Effector memory CD4-positive, alpha-beta T cell (primary cell): ENCODE results near the gene CTTN.

Source experiments
- DNase-seq, 3 donors: peaks; one replicate each; pipeline ENCODE4 v3.0.0-alpha.2; 2020
- H3K27ac ChIP-seq: 2 replicates; pipeline ENCODE4 v1.7.0; 2013; ENCODE audit warnings: mild to moderate bottlenecking, low read length, moderate library complexity; ENCODE audit not compliant: insufficient read depth, poor library complexity, severe bottlenecking
- H3K27me3 ChIP-seq: replicated peaks from 2 replicates; pipeline ENCODE4 v1.7.0; 2013; ENCODE audit warnings: mild to moderate bottlenecking, low read length; ENCODE audit not compliant: insufficient read depth, control insufficient read depth, poor library complexity, severe bottlenecking
- H3K36me3 ChIP-seq: 2 replicates; pipeline ENCODE4 v1.7.0; 2013; ENCODE audit warnings: mild to moderate bottlenecking, low read length, moderate library complexity; ENCODE audit not compliant: control insufficient read depth, insufficient read depth
- H3K4me1 ChIP-seq: 2 replicates; pipeline ENCODE4 v1.7.0; 2013; ENCODE audit warnings: low read length, mild to moderate bottlenecking; ENCODE audit not compliant: control insufficient read depth, insufficient read depth, poor library complexity, severe bottlenecking
- H3K4me3 ChIP-seq: 2 replicates; pipeline ENCODE4 v1.7.0; 2013; ENCODE audit warnings: low read length, low read depth, mild to moderate bottlenecking; ENCODE audit not compliant: insufficient read depth, poor library complexity, severe bottlenecking
- H3K9me3 ChIP-seq: 2 replicates; pipeline ENCODE4 v1.7.0; 2013; ENCODE audit warnings: mild to moderate bottlenecking, low read length, moderate library complexity; ENCODE audit not compliant: control insufficient read depth
- total RNA-seq, 3 donors: gene quantifications; one replicate each; lab custom pipeline; 2026; lab: John Stamatoyannopoulos, UW

The CTTN gene
- 0 to 0.52 (median 0.17) reads per million in 3 donors for total RNA-seq

DNA sequence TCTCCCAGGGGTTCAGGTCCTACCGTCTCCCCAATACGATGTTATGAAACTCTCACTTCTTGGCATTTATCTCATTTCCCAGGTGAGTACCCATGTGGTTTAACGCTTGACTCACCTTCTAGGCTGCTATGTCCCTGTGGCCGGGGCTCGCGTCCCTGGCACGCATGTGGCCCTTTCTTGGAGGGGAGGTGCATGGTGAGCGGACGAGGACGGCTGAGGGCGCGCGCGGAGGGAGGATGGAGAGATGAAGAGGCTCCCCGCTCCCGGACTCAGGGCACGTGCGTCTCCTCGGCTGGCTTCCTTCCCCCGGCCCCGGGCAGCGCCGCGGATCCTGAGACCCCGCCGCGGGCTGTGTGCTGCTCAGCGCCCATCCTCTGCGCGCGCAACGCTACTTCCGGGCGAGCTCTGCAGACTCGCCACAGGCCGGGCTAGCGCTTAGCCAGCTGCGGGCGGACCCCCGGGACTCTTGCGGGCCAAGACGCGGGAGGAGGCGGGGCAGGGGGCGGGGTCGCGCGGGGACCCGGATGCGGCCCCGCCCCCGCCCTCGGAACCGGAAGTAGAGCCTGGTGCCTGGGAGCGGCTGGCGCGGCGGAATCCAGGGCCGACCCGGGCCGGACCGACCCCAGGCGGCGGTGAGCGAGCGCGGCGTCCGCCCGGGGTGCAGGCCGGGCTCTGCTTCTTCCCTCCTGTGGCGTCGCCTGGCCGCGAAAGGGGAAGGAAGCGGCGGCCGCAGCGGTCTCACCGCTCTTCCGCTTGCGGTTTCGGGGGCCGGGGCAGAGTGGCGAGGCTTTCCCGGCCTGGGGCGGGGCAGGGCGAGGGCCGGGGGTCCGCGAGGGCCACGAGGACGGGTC, at the start of gene CTTN:
TSS of gene CTTN (plus strand) at position 547 of the 851 bp plus-strand sequence. CDS start 8,769 bp downstream, outside the sequence.
- no peak within 1 kb of the TSS for H3K27ac ChIP-seq
- peak within 1 kb of the TSS; percentile 64 for H3K4me3 ChIP-seq
- peaks cover 16% of the 10 kb centered on the region for H3K4me1 ChIP-seq
- no peaks in the 10 kb centered on the region for H3K9me3 ChIP-seq
- H3K36me3 ChIP-seq = no peaks in the 10 kb centered on the region
- DNase-seq = peak; percentile 22 to 41 (median 27)
- no peaks in the 10 kb centered on the region for H3K27me3 ChIP-seq

DNA sequence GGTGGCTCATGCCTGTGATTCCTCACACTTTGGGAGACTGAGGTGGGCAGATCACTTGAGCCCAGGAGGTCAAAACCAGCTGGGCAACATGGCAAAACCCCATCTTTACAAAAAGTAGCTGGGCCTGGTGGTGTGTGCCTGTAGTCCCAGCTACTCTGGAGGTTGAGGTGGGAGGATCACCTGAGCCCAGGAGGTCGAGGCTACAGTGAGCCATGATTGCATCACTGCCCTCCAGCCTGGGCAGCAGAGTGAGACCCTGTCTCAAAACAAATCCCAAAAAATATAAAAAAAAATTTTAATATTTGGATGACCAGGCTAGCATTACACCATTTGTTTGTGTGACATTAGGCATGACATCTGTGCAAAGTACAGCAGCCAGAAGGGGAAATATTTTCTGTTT, 49.7 kb upstream of the CTTN start:
- Histone ChIP-seq H3K4me1 (no peaks in the 10 kb centered on the region), H3K27me3 (no peaks in the 10 kb centered on the region), H3K36me3 (peaks cover 36% of the 10 kb centered on the region), H3K9me3 (no peaks in the 10 kb centered on the region), H3K27ac (no peak overlapping the region), H3K4me3 (no peak overlapping the region)
- no peak for DNase-seq

GRCh38 chr11:70351646-70352045, 46.7 kb upstream of the CTTN start:
- no peak for DNase-seq
- Histone ChIP-seq H3K27me3 (no peaks in the 10 kb centered on the region), H3K36me3 (peaks cover 50% of the 10 kb centered on the region), H3K27ac (no peak overlapping the region), H3K4me1 (no peaks in the 10 kb centered on the region), H3K9me3 (no peaks in the 10 kb centered on the region), H3K4me3 (no peak overlapping the region)

DNA sequence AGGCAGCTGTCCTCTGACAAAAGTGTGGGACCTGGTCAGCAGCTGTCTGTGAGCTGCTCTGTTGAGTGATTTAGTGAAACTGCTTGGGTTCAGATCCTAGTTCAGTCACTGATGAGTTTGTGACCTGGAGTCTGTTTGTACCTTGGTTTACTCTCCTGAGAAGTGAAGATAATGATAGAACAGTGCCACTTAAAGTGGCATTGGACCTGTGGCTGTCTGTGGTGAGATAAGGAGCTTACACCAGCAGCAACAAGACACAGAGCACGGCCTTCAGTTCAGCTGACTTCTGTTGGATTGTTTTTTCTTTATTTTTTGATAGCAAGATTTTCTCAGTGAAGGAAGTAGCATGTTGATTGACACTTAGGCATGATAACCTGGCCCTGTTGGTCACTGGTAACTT, 46.2 kb upstream of the CTTN start:
- DNase-seq = no peak
- Histone ChIP-seq H3K4me3 (no peak overlapping the region), H3K4me1 (no peaks in the 10 kb centered on the region), H3K9me3 (no peaks in the 10 kb centered on the region), H3K36me3 (peaks cover 46% of the 10 kb centered on the region), H3K27ac (no peak overlapping the region), H3K27me3 (no peaks in the 10 kb centered on the region)

DNA sequence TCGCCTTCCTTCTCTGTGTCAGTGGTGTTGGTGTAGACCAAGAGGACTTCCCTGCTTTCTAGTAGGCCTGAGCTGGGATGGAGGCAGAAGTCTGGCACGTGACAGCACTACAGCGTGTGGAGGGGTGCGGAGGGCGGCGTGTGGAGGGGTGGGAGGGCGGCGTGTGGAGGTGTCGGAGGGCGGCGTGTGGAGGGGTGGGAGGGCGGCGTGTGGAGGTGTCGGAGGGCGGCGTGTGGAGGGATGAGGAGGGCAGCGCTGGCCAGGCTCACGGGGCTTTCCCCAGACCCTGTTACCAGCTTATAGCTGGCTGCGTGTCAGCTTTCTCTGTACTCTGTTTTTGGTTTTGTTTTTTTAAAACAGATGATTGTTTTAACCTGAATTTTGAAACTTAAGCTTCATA, 45.7 kb upstream of the CTTN start:
- no peak overlapping the region for H3K27ac ChIP-seq
- peaks cover 42% of the 10 kb centered on the region for H3K36me3 ChIP-seq
- H3K9me3 ChIP-seq = no peaks in the 10 kb centered on the region
- H3K27me3 ChIP-seq = no peaks in the 10 kb centered on the region
- no peak for DNase-seq
- no peaks in the 10 kb centered on the region for H3K4me1 ChIP-seq
- no peak overlapping the region for H3K4me3 ChIP-seq

DNA sequence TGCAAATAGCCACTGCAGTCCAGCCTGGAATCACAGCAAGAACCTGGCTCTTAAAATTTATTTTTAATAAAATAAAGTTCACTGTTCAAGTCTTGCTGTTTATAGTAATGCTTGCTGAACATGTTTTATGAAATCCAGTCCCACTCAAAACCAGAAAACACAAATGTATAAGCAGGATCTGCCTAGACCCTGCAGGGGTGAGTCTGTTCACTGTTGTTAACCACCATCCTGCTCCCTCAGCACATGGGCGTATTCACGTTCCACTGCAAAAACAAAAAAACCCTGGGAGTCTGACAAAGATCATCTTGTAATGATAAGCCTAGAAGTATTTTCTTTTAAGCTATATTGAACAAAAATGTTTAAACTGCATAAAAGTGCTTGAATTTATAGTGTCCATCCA, 45.0 kb upstream of the CTTN start:
- DNase-seq = no peak
- H3K27me3 ChIP-seq = no peaks in the 10 kb centered on the region
- no peaks in the 10 kb centered on the region for H3K9me3 ChIP-seq
- H3K27ac ChIP-seq = no peak overlapping the region
- peaks cover 39% of the 10 kb centered on the region for H3K36me3 ChIP-seq
- no peak overlapping the region for H3K4me3 ChIP-seq
- no peaks in the 10 kb centered on the region for H3K4me1 ChIP-seq

- Histone ChIP-seq H3K36me3 (peaks cover 44% of the 10 kb centered on the region), H3K27me3 (no peaks in the 10 kb centered on the region), H3K4me1 (no peaks in the 10 kb centered on the region), H3K27ac (no peak overlapping the region), H3K9me3 (no peaks in the 10 kb centered on the region), H3K4me3 (no peak overlapping the region)
- no peak for DNase-seq
Measured at GRCh38 chr11:70353900-70354568, 44.3 kb upstream of the CTTN start.

DNA sequence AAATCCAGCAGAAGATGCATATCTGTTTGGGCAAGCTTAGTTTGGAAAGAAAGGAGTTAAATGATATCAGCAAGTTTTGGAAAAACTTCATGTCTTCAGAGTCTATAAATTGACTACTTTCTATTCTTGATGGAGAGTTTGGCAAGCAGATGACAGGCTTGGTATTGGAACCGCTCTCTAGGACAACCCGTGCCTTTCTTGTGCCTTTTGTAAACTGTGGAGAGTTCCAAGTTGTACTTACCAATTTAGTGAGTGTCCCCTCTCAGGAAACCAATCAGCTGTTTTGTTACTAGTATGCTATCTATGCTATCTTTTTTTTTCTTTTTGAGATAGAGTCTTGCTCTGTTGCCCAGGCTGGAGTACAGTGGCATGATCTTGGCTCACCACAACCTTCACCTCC, 43.7 kb upstream of the CTTN start:
- Histone ChIP-seq H3K9me3 (no peaks in the 10 kb centered on the region), H3K27me3 (no peaks in the 10 kb centered on the region), H3K4me1 (no peaks in the 10 kb centered on the region), H3K27ac (no peak overlapping the region), H3K36me3 (peaks cover 50% of the 10 kb centered on the region), H3K4me3 (no peak overlapping the region)
- no peak for DNase-seq

GRCh38 chr11:70358753-70359152, 39.6 kb upstream of the CTTN start:
- Histone ChIP-seq H3K4me1 (no peaks in the 10 kb centered on the region), H3K9me3 (no peaks in the 10 kb centered on the region), H3K4me3 (no peak overlapping the region), H3K36me3 (peaks cover 55% of the 10 kb centered on the region), H3K27ac (no peak overlapping the region), H3K27me3 (no peaks in the 10 kb centered on the region)
- no peak for DNase-seq
